ENCODE data around the gene ARVCF. TPM values are rescaled to one million over a fixed set of nuclear protein-coding genes. Genes with fewer than 3 reads are reported as not detected.
A peak's percentile ranks its signal among the peaks of the same experiment; 100 is the strongest.

Gene ARVCF
- total RNA-seq, 1 donor from 2014 or later, result 101 TPM

DNA sequence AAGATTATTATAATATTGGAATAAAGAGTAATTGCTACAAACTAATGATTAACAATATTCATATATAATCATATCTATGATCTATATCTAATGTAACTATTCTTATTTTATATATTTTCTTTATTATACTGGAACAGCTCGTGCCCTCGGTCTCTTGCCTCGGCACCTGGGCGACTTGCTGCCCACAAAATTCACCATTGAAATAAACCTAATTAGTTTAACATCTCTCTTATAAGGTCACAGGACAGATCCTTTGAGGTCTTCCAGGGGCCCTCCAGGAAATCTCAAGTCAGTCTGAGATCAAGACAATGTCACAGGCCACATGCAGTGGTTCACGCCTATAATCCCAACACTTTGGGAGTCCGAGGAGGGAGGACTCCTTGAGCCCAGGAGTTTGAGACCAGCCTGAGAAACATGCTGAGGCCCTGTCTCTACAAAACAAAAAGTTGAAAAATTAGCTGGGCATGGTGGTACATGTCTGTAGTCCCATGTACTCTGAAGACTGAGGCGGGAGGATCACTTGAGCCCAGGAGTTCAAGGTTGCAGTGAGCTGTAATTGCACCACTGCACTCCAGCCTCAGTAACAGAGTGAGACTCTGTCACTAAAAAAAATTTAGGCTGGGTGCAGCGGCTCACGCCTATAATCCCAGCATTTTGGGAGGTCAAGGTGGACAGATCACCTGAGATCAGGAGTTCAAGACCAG is 68.4 kb downstream of the ARVCF start:
- Mint-ChIP-seq H3K36me3 (ENCODE audit: insufficient read depth) (peaks cover 2% of the 10 kb centered on the region), H3K4me3 (ENCODE audit: low read depth) (no peak overlapping the region), H3K27ac (no peak overlapping the region), H3K9me3 (ENCODE audit: low read depth) (no peaks in the 10 kb centered on the region), H3K27me3 (no peaks in the 10 kb centered on the region), H3K4me1 (ENCODE audit: low read depth) (peaks cover 8% of the 10 kb centered on the region)
- no peak for DNase-seq (ENCODE audit: low spot score, unreplicated experiment)
- TF ChIP-seq, protein P1, sequence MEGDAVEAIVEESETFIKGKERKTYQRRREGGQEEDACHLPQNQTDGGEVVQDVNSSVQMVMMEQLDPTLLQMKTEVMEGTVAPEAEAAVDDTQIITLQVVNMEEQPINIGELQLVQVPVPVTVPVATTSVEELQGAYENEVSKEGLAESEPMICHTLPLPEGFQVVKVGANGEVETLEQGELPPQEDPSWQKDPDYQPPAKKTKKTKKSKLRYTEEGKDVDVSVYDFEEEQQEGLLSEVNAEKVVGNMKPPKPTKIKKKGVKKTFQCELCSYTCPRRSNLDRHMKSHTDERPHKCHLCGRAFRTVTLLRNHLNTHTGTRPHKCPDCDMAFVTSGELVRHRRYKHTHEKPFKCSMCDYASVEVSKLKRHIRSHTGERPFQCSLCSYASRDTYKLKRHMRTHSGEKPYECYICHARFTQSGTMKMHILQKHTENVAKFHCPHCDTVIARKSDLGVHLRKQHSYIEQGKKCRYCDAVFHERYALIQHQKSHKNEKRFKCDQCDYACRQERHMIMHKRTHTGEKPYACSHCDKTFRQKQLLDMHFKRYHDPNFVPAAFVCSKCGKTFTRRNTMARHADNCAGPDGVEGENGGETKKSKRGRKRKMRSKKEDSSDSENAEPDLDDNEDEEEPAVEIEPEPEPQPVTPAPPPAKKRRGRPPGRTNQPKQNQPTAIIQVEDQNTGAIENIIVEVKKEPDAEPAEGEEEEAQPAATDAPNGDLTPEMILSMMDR (IDR thresholded peaks at IDR 0.05; ENCODE audit: unreplicated experiment), result no peak

DNA sequence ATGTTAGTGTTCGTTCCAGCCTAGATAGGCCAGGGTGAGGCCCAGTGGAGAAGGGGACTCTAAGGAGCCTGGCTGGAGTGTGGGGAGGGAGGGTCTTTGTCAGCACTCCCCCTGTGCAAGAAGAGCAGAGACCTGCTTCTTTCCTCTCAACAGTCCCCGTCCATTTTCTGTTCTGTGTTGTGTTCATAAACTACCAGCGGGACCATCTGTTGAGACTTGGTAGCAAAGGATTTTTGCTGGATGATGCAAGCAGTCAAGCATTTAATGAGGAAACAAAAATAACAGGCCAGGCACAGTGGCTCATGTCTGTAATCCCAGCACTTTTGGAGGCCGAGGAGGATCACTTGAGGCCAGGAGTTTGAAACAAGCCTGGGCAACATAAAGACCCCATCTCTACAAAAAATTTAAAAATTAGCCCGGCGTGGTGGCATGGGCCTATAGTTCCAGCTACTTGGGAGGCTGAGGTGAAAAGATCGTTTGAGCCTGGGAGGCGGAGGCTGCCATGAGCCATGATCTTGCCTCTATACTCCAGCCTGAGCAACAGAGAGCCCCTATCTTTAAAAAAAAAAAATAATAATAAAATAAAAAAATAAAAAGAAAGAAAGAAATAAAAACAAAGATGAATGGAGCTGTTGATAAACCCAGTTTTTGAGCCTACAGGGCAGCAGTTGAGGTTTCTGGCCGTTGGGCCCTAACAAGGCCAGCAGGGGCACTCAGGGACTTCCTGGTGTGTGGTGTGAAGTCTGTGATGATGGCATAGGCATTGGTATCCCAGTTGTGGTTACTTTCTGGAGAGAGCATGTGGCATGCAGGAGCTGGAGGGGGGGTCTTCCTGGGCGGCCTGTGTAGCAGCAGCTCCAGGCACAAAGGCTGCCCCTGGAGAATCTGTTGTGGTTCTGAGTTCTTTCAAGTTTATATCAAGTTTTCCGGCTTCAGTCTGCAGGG is 73.3 kb downstream of the ARVCF start:
- Mint-ChIP-seq H3K4me1 (ENCODE audit: low read depth) (peaks cover 16% of the 10 kb centered on the region), H3K27ac (peak overlapping the region; percentile 96), H3K9me3 (ENCODE audit: low read depth) (no peaks in the 10 kb centered on the region)

DNA sequence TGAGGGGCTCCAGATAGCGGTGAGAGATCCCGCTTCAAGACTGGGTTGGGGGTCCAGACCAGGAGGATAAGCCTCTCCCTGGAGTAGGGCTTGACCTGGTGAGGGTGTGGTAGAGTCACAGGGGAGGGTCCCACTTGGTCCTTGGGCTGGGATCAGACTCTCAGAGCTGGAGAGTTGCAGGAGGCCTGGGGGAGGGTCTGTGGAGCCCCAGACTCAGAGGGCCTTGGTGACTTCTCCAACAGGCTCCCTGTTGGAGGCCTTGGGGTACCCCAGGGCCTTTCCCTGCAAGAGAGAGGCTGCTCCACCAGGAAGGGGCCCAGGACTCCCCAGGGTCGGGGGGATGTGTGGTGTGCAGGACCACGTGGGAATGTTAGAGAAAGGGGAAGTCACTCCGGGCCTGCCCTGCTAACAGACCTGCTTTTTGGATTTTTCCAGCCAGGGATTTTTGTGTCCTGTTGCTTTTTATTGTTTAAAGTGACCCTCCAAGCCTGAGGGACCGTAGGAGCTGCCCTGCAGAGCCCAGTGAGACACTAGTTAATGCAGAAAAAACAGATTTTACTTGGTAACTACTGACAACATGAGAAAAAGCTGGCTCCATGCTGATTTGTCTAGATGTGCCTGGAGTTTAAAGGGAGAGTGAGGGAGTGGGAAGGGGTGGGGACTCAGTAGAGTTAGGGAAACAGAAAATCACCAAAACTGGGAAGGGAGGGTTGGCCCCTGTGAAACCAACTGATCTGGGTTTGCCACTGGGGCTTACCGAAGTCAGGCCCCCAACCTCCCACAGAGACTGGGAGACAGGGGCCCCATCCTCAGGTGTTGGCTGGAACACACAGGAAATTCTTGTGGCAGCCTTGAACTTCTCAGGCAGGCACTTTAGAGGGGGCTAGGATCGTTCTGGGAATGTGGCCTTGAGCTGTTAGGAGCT is 74.2 kb downstream of the ARVCF start:
- peaks cover 4% of the 10 kb centered on the region for H3K36me3 Mint-ChIP-seq (ENCODE audit: insufficient read depth)
- DNase-seq (ENCODE audit: low spot score, unreplicated experiment), result no peak

More for the DNA sequence above, 73.3 kb downstream of the ARVCF start:
- TF ChIP-seq, protein P1 (IDR thresholded peaks at IDR 0.05; ENCODE audit: unreplicated experiment), result no peak
- Mint-ChIP-seq H3K4me3 (ENCODE audit: low read depth) (peak overlapping the region; percentile 86), H3K27me3 (no peaks in the 10 kb centered on the region), H3K36me3 (ENCODE audit: insufficient read depth) (peaks cover 2% of the 10 kb centered on the region)
- DNase-seq (ENCODE audit: low spot score, unreplicated experiment), result no peak

DNA sequence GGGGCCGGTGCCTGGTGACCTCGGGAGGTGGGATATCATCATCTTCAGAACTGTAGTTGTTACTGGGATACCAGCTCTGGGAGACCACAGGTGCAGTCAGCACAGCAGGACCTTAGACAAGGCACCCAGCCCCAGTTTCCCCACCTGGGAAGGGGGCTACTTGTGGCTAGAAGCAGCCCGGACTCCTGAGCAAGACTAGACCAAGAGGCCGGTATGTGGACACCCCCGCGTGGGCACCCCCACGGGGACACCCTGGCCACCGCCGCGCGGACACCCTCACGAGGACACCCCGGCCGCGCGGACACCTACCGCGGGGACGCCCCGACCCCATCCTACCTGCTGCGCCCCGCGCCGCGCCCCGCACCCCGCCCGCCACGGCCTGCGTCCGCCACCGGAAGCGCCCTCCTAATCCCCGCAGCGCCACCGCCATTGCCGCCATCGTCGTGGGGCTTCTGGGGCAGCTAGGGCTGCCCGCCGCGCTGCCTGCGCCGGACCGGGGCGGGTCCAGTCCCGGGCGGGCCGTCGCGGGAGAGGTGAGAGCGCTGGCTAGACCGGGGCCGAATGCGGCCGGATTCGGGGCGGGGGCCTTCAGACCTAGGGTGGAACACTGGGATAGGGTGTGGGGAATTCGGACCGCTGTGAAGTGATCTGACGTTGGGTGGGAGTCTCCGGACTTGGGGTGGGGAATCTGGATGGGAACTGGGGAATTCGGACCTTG is 75.1 kb downstream of the ARVCF start, which contains the start of the genes COMT and TXNRD2:
COMT (plus strand) TSS at position 408 of the 718 bp plus-strand sequence. CDS start 20,755 bp downstream, outside the sequence.
TXNRD2 (minus strand) TSS at position 454 of the 718 bp plus-strand sequence; CDS start at position 439, 15 bp downstream.
- peaks cover 12% of the 10 kb centered on the region for H3K36me3 Mint-ChIP-seq (ENCODE audit: insufficient read depth)
- H3K27me3 Mint-ChIP-seq, result no peaks in the 10 kb centered on the region
- peak within 1 kb of the TSS; percentile 96 for H3K27ac Mint-ChIP-seq
- DNase-seq (ENCODE audit: low spot score, unreplicated experiment), result peak; percentile 41
- TF ChIP-seq, protein P1 (IDR thresholded peaks at IDR 0.05; ENCODE audit: unreplicated experiment), result no peak
- H3K4me3 Mint-ChIP-seq (ENCODE audit: low read depth), result peak within 1 kb of the TSS; percentile 86
- peaks cover 21% of the 10 kb centered on the region for H3K4me1 Mint-ChIP-seq (ENCODE audit: low read depth)
- peaks cover 5% of the 10 kb centered on the region for H3K9me3 Mint-ChIP-seq (ENCODE audit: low read depth)

More for the DNA sequence above, 74.2 kb downstream of the ARVCF start:
- Mint-ChIP-seq H3K4me3 (ENCODE audit: low read depth) (peak overlapping the region; percentile 86), H3K27ac (peak overlapping the region; percentile 96), H3K9me3 (ENCODE audit: low read depth) (no peaks in the 10 kb centered on the region), H3K27me3 (no peaks in the 10 kb centered on the region), H3K4me1 (ENCODE audit: low read depth) (peaks cover 21% of the 10 kb centered on the region)
- TF ChIP-seq, protein P1 (IDR thresholded peaks at IDR 0.05; ENCODE audit: unreplicated experiment), result no peak
